DMS114 treated with DMSO at 0.1 percent for 48 hours (cell line): ENCODE results near the gene KDM4B.

Experiments used
- DNase-seq: peaks from one replicate; lab custom pipeline; 2025; ENCODE audit not compliant: unreplicated experiment; lab: John Stamatoyannopoulos, UW

The KDM4B gene

DNA sequence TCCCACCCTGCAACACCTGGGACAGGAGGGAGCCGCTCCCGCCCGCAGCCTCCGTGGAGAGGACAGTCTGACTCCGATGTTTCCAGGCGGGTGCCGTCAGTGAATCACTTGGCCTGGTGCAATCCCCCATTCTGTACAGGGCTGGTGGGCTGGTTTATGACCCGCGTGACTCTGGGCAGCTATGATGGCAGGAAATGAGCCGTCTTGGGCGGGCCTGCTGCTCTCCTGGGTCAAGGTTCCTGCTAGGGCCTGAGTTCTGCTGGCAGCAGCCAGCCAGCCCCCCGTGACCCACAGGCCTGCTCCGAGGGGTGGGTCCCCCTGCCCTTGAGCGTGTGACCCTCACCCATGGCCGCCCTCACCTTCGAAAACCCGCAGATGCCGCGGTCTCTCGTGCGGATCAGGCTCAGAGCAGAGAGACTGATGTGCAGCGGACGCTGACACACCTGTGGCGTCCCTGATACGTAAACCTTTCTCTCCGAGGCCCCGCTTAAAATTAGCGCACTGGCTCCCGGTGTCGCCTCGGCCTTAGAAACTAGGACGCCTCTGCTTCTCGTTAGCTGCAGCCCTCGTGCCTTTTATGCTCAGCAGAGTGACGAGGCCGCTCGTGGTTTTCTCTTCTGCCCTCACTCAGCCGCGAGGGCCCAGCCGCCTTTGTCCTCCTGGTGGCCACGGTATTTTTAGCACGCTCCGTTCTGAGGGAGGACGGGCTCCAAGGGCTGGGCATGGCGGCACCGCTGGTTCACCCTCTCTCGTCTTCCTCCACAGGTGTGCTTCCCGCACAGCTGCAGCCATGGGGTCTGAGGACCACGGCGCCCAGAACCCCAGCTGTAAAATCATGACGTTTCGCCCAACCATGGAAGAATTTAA, 63.4 kb downstream of the KDM4B start:
- no peak for DNase-seq

DNA sequence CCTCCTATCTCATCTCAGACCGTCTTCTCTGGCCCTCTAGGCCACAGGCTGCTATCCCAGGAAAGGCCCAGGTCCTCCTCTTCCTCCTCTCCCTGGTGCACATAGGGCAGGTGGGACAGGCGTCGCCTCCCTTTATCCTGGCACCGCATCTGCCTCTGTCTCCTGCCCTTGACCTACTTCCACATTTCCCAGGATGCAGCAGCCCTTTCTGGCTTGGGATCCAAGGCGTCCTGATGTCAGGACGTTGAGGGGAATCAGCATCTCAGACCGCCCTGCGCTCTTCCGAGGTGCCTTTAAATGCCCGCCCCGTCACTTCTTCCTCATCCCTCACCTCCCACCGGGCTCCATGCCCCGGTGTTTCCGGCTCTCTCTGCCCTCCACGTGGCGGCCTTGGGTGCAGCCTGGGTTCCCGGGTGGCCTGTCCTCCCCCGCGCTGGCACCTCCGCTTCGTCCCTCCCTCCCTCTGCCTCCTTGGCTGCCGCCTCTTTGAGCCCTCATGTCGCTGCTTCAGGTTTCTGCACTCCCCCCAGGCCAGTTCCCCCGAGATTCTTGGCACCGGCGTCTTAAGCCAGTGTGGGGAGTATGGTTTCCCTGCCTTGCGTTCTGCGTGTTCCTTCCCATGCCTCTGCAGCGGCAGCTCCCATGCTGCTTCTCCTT, 66.3 kb downstream of the KDM4B start:
- DNase-seq = no peak

DNA sequence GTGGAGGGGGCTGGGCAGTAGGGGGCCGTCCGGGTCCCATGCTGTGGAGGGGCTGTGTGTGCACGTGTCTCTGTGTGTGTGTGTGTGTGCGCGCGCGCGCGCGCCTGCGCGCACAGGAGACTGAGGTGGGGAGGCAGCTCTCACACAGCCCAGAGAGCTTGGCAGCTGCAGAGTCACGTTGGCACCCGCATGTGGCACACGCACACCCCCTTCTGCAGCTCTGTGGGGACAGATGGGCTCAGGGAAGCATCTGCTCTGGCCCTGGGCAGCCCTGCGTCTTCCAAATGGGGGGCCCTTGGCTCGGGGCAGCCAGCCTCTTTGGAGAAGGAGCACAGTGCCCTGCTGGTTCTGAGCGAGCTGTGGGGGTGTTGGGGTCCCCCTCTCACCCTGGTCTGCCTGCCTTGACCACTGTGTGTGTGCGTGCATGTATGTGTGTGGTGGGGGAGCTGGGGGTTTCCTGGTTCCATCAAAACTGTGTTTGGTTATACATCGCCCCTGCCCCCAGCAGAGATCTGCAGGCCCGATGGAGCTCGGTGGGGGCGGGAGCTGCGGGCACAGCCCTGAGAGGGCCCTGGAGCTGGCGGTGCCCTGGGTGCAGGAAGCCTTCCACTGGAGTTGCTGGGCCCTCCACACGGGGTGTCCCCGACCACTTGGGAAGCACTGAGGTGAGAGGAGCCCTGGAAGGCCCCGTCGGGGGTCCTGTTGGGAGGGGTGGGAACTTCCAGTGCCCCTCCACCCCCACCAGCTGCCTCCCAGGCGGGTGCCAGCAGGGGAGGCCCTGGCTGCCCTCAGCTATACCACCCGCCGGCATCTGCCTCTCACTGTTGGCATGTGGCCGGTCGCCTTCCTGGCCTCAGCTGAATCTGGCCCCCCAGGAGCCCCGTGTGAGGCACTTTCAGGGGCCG, 67.1 kb downstream of the KDM4B start:
- DNase-seq = no peak

DNA sequence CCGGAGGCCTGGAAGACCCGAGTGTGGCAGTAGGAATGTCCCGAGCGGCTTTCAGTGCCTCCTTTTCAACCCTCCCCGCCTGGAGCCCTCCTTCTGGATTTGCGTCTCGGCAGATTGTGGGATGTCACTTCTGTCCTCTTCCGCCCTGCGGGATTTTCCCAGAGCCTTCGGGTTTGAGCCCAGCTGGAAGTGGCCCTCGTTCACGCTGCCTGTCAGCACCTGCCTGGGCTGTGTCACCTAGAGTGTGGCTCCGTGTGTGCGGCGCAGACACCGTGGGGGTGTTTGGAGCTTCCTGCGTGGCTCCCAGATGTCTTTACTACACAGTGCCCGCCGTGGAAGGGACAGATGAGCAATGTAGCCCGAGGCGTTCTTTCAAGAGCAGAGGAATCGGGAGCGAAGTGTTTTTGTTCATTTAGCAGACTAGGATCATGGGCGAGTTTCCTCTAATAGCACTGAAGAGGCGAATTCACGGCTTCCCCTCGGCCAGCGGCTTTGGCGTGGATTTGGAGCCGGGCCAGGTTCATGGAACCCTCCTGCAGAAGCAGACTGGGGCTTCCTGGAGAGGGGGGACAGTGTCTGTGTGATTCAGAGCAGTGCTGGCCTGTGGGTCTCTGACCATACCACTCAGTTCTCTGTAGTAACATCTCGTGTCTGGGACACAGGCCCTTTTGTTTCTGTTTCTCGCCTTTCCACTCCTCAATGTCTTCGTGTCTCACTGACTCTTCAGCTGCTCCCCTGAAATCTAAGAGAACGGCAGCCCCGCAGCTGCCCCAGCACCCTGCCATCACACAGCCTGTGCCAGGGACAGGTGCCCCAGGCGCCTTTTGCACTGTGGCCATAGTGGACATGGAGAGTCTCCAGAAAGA, 68.0 kb downstream of the KDM4B start:
- no peak for DNase-seq

DNA sequence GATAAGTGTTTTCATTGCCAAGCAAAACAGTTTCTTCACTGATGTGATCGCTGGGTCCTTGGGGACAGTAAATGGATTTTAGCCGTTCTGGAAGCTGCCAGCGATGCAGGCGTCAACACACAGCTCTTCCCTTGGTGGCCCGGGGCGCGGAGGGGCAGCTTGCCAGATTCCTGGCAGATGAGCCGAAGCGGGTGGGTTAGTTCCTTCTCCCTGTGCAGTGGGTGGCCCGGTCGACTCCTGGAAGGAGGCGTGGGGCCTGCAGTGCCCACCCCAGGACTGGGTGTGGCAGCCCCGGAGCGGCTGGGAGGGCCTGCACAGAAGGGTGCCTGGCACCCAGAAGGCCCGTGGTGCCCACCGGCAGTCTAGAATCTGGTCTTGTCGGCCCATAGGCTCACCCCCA, 69.0 kb downstream of the KDM4B start:
- DNase-seq = no peak

DNA sequence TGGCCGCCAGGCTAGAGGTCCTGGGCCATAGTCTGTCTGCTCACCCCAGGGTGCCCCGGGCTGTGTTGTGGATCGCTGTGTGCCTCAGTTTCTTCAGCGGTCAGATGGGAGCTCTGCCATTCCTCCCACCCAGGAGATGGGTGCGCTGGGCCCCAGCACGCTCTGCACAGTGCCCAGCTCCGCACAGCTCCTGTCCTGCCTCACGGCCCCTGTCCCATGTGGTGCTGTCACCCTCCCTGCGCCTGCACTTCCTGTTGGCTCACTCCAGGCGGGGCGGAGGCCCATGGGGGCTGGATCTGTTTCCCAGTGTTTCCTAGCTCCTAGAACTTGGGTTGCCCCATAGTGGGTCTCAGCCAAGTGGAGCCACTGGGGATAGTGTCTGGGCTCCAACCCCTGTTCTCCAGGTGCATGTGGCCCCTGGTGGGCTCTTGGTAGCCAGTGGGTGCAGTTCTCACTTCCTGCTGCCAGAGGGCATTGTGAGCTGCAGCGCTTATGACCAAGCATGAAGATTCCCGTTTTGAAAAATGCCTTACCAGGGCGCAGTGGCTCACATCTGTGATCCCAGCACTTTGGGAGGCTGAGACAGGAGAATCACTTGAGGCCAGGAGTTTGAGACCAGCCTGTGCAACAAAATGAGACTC, 69.8 kb downstream of the KDM4B start:
- no peak for DNase-seq

DNA sequence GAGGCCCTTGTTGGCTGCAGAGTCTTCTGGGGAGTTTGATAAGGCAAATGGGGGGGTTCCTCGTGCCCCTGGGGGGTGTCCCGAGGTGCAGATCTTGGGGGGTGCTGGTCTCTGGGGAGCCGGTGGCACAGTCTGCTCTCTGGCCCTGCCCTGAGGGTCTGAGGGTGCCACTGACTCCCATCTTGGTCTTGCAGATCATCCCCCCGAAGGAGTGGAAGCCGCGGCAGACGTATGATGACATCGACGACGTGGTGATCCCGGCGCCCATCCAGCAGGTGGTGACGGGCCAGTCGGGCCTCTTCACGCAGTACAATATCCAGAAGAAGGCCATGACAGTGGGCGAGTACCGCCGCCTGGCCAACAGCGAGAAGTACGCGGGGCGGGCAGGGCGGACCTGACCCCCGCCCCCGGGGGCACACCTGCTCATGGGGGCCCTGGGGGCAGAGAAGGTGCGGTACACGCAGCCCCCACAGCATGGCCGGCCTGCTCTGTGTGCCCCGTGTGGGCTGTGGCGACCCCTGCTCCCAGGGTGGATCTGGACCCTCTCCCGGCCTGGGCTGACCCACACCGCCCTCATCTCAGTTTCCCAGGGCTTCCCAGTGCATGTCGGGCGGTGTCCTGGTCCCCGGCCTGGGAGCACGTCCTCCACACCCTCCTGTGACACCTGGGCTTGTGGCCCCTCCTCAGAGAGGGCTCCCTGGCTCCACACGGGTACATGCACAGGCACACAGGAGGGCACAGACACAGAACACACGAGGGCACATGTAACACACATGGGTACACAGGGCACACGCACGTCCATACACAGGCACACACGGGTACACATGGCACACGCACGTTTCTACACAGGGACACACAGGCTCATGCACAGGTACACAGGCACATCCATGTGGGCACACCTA, 71.0 kb downstream of the KDM4B start:
- DNase-seq = no peak

DNA sequence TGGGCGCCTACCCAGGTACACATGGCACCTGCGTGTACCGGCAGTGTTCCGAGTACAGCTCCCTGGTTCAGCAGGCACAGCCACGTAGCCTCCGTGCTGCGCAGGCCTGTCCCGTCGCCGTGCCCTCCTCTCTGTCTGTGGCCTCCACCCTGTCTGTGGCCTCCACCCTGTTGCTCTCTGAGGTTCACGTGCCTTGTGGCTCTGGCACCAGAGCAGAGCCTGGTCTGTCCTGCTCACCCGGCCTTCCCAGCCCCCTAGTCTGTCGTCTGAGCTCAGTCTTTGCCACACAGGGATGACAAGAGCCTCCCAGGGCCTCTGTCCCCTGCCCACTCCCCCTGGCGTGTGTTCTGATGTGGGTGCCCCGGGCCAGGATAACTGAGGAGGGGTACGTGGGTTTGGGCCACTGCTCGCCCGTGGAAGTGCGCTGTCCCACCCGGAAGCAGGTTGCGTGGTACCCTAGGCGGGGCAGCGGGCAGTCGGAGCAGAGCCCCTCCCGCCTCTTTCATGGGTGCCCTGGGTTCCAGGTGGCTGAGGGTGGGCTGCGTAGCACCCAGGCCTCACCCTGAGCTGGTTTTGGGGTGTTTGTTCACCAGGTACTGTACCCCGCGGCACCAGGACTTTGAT, 71.7 kb downstream of the KDM4B start:
- no peak for DNase-seq

DNA sequence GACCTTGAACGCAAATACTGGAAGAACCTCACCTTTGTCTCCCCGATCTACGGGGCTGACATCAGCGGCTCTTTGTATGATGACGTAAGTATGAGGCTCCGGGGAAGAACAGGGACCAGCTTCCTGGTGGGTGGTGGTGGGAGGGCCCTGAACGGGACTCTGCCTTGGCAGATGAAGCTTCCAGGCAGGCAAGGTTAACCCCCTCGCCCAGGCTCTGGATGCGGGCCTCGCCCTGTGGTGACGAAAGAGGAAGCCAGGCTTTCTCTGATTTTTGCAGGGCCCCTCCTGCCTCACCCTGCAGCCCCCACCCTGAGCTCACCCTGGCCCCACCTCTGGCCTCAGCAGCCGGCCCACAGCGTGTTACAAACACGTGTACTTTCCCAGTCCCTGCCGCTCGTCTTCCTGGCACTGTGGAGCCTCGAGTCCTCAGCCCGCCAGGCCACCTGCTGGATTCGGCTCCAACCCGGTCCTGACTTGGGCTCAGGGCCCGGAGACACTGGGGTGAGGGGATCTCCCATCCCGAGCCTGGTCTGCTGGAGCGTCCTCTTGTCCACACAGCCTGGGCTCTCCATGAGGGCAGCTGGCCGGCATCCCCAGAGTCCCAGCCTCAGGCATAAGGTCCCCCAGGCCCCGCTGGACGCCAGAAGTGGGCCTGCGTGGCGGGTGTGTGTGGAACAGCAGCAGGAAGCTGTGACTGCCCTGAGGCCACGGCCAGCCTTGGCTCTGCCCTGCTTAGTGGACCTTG, 72.4 kb downstream of the KDM4B start:
- no peak for DNase-seq

DNA sequence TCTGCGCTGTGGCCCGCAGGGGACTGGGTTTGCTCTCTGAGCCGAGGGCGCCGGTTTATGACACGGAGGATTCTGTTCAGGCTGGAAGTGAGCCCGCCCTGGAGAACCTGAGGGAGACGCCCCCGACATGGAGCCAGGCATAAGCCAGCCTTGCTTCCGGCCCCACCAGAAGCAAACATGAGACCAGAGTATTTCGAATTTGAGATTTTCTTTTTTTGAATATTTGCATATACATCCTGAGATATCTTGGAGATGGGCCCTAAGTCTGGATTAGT, 72.9 kb downstream of the KDM4B start:
- DNase-seq = no peak

DNA sequence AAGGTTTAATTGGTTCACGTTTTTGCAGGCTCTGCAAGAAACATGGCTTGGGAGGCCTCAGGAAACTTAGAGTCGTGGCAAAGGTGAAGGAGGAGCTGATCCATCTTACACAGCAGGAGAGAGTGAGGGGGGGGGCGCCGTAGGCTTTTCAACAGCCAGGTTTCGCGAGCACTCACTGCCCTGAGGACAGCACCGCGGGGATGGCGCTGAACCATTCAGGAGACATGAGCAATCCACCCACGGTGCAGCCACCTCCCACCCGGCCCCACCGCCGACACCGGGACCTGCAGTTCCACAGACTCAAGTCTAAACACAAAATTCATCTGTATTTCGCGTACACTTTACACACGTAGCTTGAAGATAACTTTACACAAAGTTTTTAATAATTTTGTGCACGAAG, 73.6 kb downstream of the KDM4B start:
- DNase-seq = no peak

DNA sequence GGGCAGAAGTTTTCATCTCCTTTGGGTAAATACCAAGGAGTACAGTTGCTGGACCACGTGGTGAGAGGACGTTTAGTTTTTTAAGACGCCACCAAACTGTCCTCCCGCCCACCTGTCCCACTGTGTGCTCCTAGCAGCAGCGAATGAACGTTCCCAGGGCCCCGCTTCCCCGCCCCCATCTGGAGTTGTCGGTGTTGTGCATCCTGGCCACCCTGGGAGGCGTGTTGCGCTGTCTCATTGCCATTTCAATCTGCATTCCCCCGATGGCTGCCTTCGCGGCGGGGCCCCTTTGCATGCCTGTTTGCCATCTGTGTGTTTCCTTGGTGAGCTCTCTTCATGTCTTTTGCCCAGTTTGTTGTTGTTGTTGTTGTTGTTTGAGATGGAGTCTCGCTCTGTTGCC, 76.1 kb downstream of the KDM4B start:
- no peak for DNase-seq

DNA sequence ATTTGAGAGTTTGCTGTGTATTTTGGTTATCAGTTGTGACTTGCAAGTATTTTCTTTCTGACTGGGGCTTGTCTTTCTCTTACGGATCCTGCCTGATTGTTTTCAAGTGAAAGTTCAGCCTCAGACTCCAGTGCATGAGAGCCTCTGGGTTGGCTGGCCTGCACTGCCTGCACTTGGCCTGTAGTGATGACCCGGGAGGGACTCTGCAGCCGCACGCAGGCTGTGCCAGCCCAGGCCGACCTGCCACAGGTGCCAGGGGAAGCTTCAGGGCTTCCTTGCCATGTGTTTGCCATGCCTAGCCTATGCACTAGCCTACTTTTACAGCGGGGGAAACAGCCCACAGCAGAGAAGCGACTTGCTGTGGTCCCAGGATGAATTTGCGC, 77.0 kb downstream of the KDM4B start:
- DNase-seq = no peak

DNA sequence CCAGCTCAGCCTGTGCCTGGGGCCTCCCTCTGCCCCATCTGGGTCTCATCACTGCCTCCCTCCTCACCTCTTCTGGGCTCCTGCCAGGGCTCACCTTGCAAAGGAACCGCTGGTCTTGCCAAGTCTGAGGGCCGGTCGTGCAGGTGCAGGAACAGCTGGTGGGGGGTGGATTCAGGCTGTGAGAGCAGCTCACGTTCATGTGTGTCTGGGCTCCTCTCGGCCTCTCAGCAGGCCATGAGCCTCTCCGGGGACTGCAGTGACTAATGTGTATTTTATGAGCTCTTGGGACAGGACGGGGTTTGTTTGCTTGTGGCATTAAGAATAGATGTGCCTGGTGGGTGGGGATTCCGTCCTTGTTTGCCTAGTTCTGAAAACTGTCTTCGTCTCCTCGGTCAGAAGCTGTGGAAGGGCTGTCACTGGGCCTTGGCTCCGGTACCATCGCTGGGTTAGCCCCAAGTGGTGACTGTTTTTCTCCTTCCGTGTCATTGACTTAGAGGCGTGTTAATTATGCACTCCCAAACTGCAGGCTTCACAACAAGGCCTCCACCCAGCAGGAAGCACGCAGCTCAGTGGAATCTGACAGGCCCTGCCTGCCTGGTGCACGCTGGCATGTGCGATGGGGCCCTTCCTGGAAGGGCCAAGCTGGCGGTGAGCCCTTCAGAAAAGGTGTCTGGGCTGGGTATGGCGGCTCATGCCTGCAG, 77.6 kb downstream of the KDM4B start:
- no peak for DNase-seq

DNA sequence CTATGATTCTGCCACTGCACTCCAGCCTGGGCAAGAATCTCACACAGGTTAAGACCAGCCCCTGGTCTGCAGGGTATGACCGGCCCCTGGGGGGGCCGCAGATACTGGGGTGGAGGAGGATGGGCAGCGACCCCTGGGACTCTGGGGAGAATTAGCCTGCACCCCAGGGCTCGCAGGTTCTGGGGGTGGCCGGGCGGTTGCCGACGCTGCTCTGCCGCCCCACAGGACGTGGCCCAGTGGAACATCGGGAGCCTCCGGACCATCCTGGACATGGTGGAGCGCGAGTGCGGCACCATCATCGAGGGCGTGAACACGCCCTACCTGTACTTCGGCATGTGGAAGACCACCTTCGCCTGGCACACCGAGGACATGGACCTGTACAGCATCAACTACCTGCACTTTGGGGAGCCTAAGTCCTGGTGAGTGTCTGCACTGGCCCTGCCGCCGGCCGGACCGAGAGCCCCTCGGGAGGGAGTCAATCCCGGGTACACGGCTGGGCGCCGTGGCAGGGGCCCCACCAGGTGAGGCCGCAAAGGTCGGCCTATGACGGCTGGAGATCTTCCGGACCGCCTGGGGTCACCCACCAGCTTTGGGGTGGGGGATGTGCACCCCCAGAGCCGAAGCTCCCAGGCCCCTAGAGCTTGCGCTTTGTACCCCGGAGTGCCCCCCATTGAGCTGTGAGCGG, 78.5 kb downstream of the KDM4B start:
- DNase-seq = no peak

DNA sequence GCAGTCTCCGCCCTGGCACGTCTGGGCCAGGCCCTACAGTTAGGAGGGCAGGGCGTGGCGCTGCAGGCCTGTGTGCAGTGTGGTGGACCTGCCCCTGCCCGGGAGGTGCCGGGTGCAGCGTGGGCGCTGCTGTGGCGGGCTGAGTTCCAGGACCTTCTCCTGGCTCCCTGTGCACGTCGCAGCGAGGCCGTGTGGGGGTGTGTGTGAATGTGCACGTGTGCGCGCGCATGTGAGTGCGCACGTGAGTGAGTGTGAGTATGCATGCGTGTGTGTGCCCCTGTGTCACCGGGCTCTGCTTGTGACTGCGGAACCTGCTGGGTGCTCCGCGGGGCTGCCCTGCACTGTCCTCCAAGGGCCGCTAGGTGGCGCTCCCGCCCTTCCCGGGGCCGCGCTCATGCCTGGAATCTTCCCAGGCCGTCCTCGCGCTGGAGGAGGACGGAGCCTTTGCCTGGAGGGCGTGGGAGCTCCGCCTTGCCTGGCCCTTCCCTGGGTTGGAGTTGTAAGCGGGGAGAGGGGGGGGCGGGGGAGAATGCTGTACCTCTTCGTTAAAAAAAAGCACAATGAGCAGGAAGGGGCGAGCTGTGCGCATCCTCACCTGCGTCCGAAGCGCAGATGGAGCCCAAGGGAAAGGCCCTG, 79.3 kb downstream of the KDM4B start:
- peak; percentile 25 for DNase-seq
